PC-9 (cell line): Measurements from ENCODE around the gene PLEKHG2. TPM values are rescaled to one million over a fixed set of nuclear protein-coding genes. Genes with fewer than 3 reads are reported as not detected.

Source experiments
- BruUV-seq: library from RNA; stranded (reverse); fragments of 400-500 nt; replicated peaks from 2 replicates; lab custom pipeline; 2021; lab: Mats Ljungman, UMichigan
- CTCF ChIA-PET: fragments of 300-600 bp; sonication (Branson Sonifier 250); formaldehyde crosslinking; loops from one replicate; lab custom pipeline; 2022; ENCODE audit warnings: antibody characterized with exemption; lab: Charles Lee
- POLR2A ChIA-PET: fragments of 300-600 bp; sonication (Branson Sonifier 250); formaldehyde crosslinking; loops from one replicate; lab custom pipeline; 2022; ENCODE audit warnings: antibody characterized with exemption; ENCODE audit not compliant: unreplicated experiment; lab: Charles Lee
- DNase-seq, 2 experiments: peaks; one replicate each; pipeline versions ENCODE4 v3.0.0 to v3.0.0-alpha.2; 2015 to 2022; ENCODE audit warnings: mixed read lengths in 1 of 2
- H2AFZ ChIP-seq: fragments of 200-600 bp; sonication (generic); 2 replicates; pipeline ENCODE4 v1.8.1; 2017; ENCODE audit warnings: antibody characterized with exemption
- H3F3A ChIP-seq: fragments of 200-600 bp; sonication (generic); 2 replicates; pipeline ENCODE4 v1.8.1; 2017; ENCODE audit warnings: antibody characterized with exemption, mild to moderate bottlenecking, low read depth; ENCODE audit not compliant: insufficient read depth
- H3K27ac ChIP-seq: fragments of 200-600 bp; sonication (generic); 2 replicates; pipeline ENCODE4 v1.6.1; 2016; ENCODE audit warnings: mixed run types
- H3K27me3 ChIP-seq: fragments of 200-600 bp; sonication (generic); 2 replicates; pipeline ENCODE4 v1.6.1; 2016; ENCODE audit warnings: low read depth, mixed run types; ENCODE audit not compliant: insufficient read depth
- H3K36me3 ChIP-seq: fragments of 200-600 bp; sonication (generic); 2 replicates; pipeline ENCODE4 v1.6.1; 2016; ENCODE audit warnings: low read depth, mixed run types
- H3K4me1 ChIP-seq: fragments of 200-600 bp; sonication (generic); replicated peaks from 2 replicates; pipeline ENCODE4 v1.6.1; 2016; ENCODE audit warnings: mixed run types; ENCODE audit not compliant: insufficient read depth
- H3K4me2 ChIP-seq: fragments of 200-600 bp; sonication (generic); 2 replicates; pipeline ENCODE4 v1.6.1; 2017; ENCODE audit warnings: mixed run types
- H3K4me3 ChIP-seq: fragments of 200-600 bp; sonication (generic); 2 replicates; pipeline ENCODE4 v1.6.1; 2016; ENCODE audit warnings: mixed run types
- H3K79me2 ChIP-seq: fragments of 200-600 bp; sonication (generic); 2 replicates; pipeline ENCODE4 v1.6.1; 2017; ENCODE audit warnings: low read depth, mixed run types
- H3K9me2 ChIP-seq: fragments of 200-600 bp; sonication (generic); 2 replicates; pipeline ENCODE4 v1.8.1; 2017; ENCODE audit warnings: mild to moderate bottlenecking; ENCODE audit not compliant: insufficient read depth
- H3K9me3 ChIP-seq: fragments of 200-600 bp; sonication (generic); 2 replicates; pipeline ENCODE4 v1.8.1; 2016; ENCODE audit warnings: low read depth; ENCODE audit not compliant: insufficient read depth
- H4K20me1 ChIP-seq: fragments of 200-600 bp; sonication (generic); 2 replicates; pipeline ENCODE4 v1.8.1; 2017; ENCODE audit not compliant: insufficient read depth
- CTCF ChIP-seq: fragments of 200-600 bp; sonication (generic); conservative IDR thresholded peaks from 2 replicates; pipeline ENCODE4 v1.6.1; 2017; ENCODE audit warnings: mixed run types, antibody characterized with exemption, mild to moderate bottlenecking, moderate library complexity
- EZH2 ChIP-seq: fragments of 200-600 bp; sonication (generic); IDR thresholded peaks from 2 replicates; pipeline ENCODE4 v1.8.0; 2017; ENCODE audit warnings: antibody characterized with exemption, low read depth
- intact Hi-C: fragments of 100-400 bp; cut with micrococcal nuclease; formaldehyde crosslinking; loops from one replicate; pipeline ENCODE4 v1.10.0; 2022; ENCODE audit not compliant: unreplicated experiment
- total RNA-seq: library from RNA; stranded (reverse); gene quantifications from 2 replicates; pipeline ENCODE4 v1.2.3, GENCODE V29; 2021

Gene PLEKHG2
- total RNA-seq, 1 experiment from 2014 or later: 26.1 TPM

GRCh38 chr19:39432677-39433025 is 20.2 kb downstream of the PLEKHG2 start:
- Histone ChIP-seq H3K27ac (peak overlapping the region; percentile 97), H4K20me1 (peaks cover 21% of the 10 kb centered on the region), H3K79me2 (peaks cover 42% of the 10 kb centered on the region), H3K9me2 (no peaks in the 10 kb centered on the region), H2AFZ (no peak overlapping the region), H3K4me2 (peak overlapping the region; percentile 96; the same call in 1 of the 2 replicates), H3K4me1 (peaks cover 51% of the 10 kb centered on the region), H3K36me3 (peaks cover 32% of the 10 kb centered on the region), H3K27me3 (no peaks in the 10 kb centered on the region), H3K9me3 (no peaks in the 10 kb centered on the region), H3F3A (peaks cover 61% of the 10 kb centered on the region), H3K4me3 (no peak overlapping the region)
- no TSS peak for BruUV-seq
- ChIA-PET CTCF (interaction anchor here (0.6 to 0.8 kb wide), 3 partner anchors 69 to 437 kb away, joined by 3 read pairs; no protein-coding TSS in a partner anchor), POLR2A (interaction anchor here (0.6 kb wide), 1 partner anchor 86 kb away, joined by 3 read pairs; no protein-coding TSS in a partner anchor)
- TF ChIP-seq EZH2 (no peak), CTCF (no peak)
- intact Hi-C loops: no loop called here
- no peak for DNase-seq

GRCh38 chr19:39433480-39434079 is 21.1 kb downstream of the PLEKHG2 start:
- peaks cover 21% of the 10 kb centered on the region for H4K20me1 ChIP-seq
- H3K79me2 ChIP-seq: peaks cover 42% of the 10 kb centered on the region
- ChIA-PET CTCF (no interaction called here), POLR2A (interaction anchor here (0.6 kb wide), 1 partner anchor 394 kb away, joined by 4 read pairs; no protein-coding TSS in a partner anchor)
- H3F3A ChIP-seq: peaks cover 70% of the 10 kb centered on the region
- no peaks in the 10 kb centered on the region for H3K27me3 ChIP-seq
- BruUV-seq: no TSS peak
- H3K27ac ChIP-seq: peak overlapping the region; percentile 97
- peaks cover 32% of the 10 kb centered on the region for H3K36me3 ChIP-seq
- H2AFZ ChIP-seq: no peak overlapping the region
- no peak for DNase-seq
- H3K4me1 ChIP-seq: peaks cover 58% of the 10 kb centered on the region
- TF ChIP-seq CTCF (no peak), EZH2 (no peak)
- peak overlapping the region; percentile 91; the same call in 1 of the 2 replicates for H3K4me3 ChIP-seq
- peak overlapping the region; percentile 96 for H3K4me2 ChIP-seq
- H3K9me3 ChIP-seq: no peaks in the 10 kb centered on the region
- intact Hi-C loops: no loop called here
- no peaks in the 10 kb centered on the region for H3K9me2 ChIP-seq

GRCh38 chr19:39434123-39435076 is 21.9 kb downstream of the PLEKHG2 start:
- Histone ChIP-seq H2AFZ (no peak overlapping the region), H3K79me2 (peaks cover 42% of the 10 kb centered on the region), H3K4me1 (peaks cover 62% of the 10 kb centered on the region), H3K4me3 (peak overlapping the region; percentile 91), H3K27ac (peak overlapping the region; percentile 97), H3K9me3 (no peaks in the 10 kb centered on the region), H3K4me2 (peak overlapping the region; percentile 96), H3K36me3 (peaks cover 32% of the 10 kb centered on the region), H4K20me1 (peaks cover 21% of the 10 kb centered on the region), H3F3A (peaks cover 75% of the 10 kb centered on the region), H3K9me2 (no peaks in the 10 kb centered on the region), H3K27me3 (no peaks in the 10 kb centered on the region)
- CTCF ChIA-PET: interaction anchor here (1.5 kb wide), 1 partner anchor 20 kb away, joined by 5 read pairs; no protein-coding TSS in a partner anchor
- DNase-seq: no peak
- no TSS peak for BruUV-seq
- POLR2A ChIA-PET: interaction anchor here (0.6 to 1.5 kb wide), 3 partner anchors 31 to 393 kb away, joined by 4 to 18 read pairs (median 4); partner anchors contain the start of genes MED29 and PAF1
- intact Hi-C loops: no loop called here
- TF ChIP-seq CTCF: no peak
- TF ChIP-seq EZH2: no peak
